Stimulated activated naive CD8-positive, alpha-beta T cell treated with anti-CD3 and anti-CD28 coated beads, Interleukin-15, Interleukin-2, amounts not matched to agents 100 U/mL and 50 U/mL, for 24 hours (primary cell): Measurements from ENCODE around the gene C19orf81.

Source experiments
- ATAC-seq: fragments of 150-1000 bp; cut with Tn5 transposase; one replicate; pipeline ENCODE4 v1.10.0; 2021
- DNase-seq: peaks from one replicate; pipeline ENCODE4 v3.0.0; 2021

The C19orf81 gene

DNA sequence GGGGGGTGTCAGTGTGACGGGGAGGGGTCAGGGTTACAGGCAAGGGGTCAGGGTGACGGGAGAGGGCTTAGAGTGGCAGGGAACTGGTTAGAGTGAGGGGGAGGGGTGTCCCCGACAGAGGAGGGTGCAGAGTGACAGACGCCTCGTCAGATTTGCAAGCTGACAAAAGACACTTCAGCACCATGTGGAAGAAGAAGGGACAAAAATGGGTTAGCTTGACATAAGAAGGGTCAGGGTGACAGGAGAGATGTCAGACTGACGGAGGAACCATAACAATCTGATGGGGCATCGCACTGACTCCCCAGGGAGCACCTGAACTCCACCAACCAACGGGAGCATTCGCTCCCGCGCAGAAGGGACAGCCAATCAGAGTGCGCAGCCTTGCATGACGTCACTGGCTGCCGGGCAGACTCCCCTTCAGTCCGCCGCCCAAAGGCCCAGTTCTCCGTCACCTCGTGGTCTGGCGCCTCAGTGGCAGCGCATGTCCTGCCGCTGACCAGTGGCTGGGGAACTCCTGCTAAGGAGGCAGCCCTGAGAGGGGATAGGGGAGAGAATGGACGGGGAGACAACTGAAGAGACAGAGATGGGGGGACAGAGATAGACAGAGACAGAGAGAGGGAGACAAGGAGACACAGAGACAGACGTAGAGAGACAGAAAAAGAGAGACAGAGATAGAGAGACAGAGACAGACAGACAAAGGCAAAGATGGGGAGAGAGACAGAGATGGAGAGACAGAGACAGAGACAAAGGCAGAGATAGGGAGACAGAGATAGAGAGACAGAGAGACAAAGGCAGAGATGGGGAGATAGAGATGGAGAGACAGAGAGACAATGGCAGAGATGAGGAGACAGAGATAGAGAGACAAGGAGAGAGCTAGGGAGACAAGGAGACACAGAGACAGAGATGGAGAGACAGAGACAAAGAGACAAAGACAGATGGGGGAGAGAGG, 30.2 kb downstream of the C19orf81 start:
- DNase-seq: peak; percentile 83
- peak; percentile 95 for ATAC-seq

DNA sequence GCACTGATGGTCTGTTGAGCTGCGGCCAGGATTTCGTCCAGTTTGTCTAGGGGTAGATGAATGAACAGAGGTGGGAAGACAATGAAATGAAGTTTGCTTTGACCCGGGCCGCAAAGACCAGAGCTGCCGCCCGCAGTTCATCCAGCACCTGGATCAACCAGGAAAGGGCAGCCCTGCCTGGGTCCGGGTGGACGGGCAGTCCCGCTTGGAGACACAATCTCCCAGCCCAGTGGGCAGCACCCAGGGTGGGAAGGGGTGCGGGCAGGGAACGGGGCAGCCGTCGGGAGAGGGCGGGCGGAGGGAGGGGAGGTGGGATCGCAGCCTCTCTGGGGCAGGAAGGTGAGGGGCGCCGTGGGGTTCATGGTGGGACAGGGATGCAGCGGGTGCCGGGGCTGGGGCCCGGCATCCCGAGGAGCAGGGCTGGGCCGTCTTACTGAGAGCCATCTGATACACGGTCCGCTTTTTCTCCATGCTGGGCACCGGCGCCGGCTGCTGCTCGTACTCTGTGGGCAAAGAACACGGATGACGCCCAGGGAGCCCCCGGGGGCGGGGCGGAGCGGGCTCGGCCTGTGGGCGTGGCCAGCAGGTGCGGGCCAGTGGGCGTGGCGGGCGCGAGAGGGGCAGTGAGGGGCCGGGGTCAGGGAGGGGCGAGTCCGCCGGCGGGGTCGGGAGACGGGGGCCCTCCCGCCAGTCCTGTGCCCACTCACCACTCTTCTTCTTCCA, 37.2 kb downstream of the C19orf81 start:
- ATAC-seq: peak; percentile 14
- DNase-seq: no peak

DNA sequence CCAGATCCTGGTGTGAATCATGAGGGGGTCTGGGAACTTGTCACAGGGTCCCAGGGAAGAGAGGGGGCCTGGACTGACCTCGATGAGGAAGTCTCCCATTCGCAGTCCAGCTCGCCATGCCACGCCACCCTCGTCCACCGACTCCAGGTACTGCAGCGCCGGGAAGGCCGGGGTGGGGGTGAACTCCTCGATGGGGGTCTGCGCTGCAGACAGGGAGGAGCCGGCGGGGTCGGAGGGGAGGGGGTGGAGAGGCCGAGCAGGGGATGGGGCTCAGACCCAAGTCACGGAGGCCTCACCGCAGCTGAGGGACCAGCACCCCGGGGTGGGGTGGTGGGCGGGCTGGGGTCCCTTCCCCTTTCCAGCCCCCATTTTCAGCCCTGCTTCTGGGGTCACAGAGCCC, 39.5 kb downstream of the C19orf81 start:
- DNase-seq (no peak), ATAC-seq (no peak)

DNA sequence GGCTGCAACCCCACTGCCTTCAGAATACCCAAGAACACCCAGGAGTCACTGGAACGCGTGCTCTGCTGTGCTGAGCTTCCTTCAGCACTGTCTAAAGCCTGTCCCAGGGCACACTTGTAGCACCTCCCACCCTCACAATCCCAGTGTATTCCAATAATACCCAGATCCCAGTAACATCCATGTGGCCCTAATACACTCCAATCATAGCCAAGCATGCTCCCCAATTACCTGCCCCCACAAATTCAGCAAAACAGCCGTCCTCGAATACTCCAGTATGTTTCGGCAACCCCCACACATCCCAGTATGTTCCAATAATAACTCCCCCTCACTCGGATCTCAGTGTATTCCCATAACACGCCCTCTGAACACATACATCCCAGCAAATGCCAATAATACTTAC, 41.2 kb downstream of the C19orf81 start:
- ATAC-seq: no peak
- no peak for DNase-seq

DNA sequence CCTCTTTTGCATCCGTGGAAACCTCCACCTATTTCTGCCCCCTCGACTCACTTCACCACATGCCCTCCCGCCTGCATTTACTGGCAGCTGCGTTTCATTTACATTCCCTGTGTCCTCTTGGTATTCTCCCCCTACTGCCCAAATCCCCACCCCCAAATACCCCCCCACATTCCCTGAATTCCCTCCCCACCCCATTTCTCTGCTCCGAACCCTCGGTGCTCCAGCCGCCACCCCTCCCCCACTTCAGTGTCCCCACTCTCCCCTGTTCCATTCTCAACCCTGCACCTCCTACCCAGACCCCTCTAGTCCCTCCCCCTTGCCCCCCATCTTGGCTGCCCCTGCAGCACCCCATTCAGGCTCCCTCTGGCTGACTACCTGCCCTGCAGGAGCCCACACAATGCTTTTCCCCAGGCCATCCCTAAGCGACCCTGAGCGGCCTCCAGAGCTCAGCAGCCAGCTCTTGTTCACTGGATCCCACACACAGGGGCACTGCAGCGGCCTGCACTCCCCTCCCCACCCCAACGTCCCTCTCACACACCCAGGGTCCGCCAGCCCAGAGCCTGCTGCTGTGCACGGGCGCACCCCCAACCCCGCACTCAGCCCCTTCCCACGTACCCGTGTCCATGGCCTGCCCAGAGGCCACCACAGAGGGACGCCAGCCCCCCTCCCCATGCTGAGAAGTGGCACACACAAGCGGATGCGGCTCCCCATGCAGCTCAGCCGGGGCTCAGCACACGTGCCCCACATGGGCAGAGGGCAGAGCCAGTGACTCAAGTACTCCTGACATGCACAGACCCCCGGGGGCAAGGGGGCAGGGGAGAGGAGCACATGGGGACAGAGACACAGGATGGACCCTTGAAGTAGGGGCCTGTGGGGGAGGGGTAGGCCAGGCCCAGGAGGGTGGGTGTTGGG, 44.1 kb downstream of the C19orf81 start:
- ATAC-seq (no peak), DNase-seq (no peak)

DNA sequence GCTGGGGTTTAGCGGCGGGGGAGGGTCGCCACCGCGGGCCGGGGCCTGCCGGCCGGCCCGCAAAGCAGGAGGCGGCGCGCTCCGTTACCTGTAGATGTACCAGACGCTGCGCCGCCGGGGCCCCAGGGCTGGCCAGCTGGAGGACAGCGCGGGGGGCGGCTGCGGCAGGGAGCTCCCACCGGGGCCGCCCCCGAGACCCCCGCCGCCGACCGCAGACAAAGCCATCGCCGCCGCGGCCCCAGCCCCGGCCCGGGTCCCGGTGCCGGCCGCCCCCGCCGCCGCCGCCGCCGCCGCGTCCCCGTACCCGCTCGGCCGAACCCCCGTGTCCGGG, 45.5 kb downstream of the C19orf81 start:
- ATAC-seq: no peak
- no peak for DNase-seq

DNA sequence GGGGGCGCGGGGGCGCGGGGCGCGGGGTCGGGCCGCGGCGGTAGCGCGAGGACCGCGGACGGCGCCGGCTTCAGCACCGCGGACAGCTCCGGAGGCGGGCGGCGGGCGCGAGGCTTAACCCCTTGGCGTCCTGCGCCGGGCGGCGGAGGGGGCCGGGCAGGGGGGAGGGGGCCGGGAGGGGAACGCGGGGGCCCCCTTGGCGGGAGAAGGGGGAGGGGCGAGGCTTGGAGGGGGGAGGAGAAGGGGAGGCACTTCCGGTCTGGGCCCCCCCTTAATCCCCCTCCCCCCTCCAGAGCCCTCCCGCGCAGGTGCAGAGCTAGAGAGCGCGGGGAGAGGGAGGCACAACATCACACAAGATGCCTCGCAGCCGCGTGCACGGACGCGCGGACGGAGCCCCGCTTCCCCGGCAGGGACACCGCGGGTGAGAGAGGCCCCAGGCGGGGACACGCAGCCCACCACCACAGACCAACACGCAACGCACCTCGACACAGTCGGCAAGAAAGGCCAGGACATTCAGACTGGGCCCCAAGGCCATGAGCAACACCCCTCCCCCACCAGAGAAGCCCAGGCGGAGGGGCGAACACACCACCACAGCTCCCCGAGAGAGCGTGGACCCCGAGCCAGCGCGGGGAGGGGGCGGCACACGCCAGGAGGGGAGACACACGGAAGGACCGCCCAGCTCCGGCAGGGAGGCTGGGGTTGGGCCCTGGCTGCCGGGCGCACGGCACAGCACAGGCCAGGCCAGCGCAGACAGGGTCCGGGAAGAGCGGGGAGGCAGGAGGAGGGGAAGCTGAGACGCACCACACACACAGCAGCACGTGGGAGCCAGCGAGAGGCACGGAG, 46.2 kb downstream of the C19orf81 start:
- ATAC-seq (no peak), DNase-seq (peak; percentile 49)

DNA sequence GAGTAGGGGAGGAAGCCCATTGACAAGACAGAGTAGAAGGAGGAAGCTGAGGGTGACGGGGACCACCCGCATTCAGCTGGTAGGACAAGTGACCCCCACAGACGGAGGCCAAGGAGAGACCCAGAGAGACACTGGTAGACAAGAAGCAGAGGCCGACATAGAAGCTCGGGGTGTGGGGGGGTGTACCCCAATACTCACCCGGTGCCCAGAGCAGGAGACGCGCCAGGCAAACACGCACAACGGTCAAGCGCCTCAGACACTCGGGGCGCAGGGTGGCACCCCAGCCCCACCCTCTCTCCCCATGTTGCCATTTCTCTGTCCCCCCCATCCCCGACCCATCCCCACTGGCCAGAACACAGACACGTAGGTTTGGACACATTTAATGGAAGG, 46.8 kb downstream of the C19orf81 start:
- peak; percentile 17 for ATAC-seq
- DNase-seq: no peak

DNA sequence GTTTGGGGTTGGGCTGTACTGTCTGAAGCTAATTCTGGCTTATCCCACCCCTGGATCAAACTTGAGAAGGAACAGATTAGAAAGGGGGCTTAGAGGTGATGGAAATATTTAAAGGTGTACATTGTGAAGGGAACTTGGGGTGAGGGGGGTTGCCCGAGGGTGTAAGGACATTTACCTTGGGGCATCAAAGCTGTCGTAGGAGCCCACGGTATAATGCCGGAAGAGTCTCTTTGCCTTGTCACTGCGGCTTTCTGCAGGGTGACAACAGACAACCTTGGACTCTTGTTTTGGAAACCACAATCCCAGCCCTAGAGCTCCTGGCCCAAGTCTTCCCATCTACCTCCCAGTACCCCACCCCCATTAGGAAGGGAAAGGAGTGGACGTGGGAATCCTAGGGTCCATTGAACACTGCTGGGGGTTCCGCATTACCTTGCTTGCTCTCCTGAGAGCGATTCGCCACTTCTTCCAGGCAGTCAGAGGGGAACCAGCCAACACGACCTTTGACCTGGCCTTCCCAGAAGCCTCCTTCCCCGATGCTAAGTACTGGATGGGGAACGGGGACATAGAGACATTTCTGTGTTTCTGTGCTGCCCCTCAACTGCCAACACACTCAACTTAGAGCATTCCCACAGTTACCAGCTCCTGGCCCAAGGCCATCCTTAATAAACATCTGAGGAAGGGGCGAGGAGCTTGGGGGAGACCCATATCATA, 48.3 kb downstream of the C19orf81 start:
- ATAC-seq: no peak
- no peak for DNase-seq

DNA sequence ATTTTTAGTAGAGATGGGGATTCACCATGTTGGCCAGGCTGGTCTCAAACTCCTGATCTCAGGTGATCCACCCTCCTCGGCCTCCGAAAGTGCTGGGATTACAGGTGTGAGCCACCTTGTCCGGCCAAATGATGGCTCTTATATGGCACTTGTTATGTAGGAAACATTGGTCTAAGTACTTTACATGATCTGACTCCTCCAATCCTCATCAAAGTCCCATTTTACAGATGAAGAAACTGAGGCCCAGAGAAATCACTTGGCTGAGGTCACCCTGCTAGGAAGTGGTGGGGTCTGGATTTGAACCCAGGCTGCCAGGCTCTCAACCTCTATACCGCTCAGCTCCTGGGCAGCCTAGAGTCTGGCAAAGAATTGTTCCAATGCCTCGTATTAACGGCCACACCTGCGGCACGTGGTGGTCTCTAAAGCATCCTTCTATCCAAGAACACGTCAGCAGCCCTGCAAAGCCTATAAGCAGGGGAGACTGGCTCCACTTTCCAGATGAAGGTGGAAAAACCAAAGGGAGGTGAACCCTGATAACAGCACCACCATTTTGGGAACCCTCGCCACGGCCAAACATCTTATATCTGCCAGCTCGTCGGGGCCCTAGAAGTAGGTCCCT, 52.2 kb downstream of the C19orf81 start:
- no peak for DNase-seq
- ATAC-seq: no peak

DNA sequence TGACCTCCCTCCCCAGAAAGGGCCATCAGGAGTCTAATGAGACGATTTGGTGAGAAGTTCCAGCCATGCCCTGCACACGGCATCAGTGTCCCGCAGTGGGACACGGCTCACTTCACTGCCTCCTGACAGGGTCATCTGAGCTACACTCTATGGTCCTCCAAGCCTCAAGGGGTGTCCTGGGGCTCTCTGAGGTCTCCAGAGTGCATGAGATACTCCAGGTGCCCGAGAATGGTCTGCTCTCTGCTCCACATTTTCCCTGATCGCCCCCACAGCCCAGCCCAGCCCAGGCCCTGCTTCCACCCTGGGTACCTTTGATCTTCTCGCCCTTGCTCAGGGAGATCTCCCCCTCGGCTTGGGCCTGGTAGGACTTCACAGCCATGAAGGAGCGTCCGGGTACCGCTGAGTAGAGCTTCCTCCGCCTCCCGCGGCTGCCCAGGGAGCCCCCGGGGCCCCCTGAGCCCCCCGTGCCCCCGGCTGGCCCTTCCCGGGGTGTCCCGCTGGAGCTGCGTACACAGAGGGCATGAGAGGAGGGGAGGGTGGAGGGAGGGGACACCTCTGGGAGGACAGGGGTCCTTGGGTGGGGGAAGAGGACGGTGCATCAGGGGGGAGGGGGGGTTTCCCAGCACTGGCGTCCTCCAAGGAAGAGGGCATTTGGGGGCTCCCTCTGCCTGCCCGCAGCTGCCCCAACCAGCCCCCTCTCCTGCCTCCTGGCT, 53.1 kb downstream of the C19orf81 start:
- DNase-seq: no peak
- ATAC-seq: no peak

DNA sequence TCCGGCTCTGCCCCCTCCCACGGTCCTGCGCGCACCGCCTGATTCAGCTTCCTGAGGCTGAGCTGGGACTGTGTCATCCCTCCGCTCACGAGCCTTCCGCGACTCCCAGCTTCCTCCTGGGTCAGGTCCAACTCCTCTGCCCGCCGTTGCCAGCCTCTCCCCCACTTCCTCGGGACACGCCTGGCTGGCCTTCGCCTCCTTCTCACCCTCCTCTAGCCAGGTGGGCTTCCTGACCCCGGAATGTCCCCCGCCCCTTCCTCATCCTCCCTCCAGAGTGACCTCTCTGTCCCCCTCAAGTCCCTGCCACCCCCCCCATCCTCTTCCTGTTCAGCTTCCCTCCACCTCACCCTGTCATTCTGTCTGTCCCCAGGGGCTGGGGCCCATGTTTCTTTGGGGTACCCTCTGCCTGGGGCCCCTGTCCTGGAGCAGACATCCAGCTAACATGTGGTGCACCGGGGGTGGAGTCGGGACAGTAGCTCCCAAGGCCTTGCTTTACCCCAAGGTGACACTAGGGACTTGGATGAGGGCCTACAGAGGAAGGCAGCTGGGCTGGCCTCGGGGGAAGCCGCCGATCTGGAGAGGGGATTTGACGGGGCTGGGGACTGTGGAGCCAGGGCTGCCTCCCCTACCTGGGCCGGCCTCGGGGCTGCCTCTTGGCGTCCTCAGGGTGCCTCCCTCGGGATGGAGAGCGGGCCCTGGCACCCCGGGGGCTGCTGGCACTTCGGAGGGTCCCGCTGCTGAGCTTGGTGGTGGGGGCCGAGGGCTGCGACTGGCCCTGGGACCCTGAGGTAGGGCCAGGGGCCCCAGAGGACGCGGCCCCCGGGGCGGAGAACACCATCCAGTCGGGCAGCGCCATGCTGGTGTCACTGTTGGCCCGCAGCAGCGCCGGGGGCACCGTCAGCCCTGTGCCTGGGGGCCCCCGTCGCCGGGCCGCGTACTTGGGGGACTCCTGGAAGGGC, 53.9 kb downstream of the C19orf81 start:
- DNase-seq (no peak), ATAC-seq (no peak)

DNA sequence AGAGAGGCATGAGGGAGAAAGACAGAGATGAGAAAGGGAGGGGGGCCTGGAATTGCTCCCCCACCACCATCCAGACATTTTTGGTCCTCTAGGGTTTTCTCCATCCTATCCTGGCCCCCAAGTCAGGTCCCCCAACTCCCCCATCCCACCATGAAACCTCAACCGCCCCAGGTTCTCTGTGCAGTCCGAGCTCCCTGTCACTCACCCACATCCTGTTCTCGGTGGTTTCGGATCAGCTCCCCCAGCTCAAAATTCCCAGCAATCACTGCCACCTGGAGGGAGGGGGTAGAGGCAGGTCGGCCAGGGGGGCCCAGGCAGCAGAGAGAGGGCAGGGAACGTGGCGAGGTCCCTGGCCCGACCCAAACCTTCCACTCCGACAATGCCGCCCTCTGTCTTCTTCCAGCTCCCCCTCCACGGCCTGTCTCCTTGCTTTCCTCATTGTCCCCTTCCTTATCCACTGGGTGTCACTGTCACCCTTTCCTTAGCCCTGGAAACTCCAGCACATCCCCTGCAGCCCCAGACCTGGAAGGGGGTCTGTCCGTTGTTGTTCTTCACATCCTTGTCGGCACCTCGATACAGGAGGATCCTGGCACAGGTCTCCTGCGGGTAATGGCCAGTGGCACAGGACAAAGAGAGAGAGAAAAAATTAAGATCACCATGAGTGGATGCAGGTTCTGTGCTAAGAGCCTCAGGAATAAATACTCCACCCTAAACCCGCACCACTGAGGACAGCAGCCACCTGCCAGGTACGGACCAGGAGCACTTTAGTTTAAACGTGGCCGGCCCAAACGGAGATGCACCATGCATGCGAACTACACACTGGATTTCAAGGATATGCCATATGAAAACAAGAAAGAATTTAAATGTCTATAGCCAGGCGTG, 54.9 kb downstream of the C19orf81 start:
- DNase-seq: no peak
- ATAC-seq: no peak

DNA sequence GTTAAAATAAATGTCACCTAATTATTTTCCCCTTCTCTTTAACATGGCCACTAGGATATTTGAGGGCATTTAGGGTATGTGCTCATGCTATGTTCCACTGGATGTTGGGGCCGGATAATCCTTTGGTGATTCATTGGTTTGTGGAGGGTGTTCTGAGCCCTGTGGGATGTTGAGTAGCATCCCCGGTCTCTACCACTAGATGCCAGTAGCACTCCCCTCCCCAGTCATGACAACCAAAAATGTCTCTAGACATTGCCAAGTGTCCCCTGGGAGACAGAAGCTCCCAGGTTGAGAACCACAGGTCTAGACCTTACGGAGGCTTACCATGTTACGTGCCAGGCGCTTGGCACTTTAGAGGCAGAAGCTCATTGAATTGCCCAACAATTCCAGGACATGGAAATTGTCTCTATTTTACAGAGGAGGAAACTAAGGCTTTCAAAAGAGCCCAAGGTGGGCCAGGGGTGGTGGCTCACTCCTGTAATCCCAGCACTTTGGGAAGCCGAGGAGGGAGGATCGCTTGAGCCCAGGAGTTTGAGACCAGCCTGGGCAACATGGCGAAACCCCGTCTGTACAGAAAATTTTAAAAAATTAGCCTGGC, 56.3 kb downstream of the C19orf81 start:
- ATAC-seq (peak; percentile 78), DNase-seq (peak; percentile 55)

DNA sequence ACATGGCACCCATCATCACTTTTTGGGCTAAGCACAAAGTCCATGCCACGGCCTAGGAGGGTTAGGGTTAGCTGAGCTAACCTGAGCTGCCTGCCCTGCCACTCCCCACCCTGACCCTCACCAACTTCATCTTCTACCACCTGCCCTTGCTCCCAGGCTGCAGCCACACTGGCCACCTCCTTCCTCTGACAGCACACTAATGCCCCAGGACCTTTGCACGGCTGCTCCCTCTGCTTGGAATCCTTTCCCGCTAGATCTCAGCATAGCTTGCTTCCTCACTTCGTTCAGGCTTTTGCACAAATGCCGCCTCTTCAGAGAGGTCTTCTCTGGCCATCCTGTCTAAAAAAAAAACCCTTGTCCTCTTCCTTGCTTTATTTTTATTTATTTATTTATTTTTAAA, 57.1 kb downstream of the C19orf81 start:
- DNase-seq (no peak), ATAC-seq (no peak)

DNA sequence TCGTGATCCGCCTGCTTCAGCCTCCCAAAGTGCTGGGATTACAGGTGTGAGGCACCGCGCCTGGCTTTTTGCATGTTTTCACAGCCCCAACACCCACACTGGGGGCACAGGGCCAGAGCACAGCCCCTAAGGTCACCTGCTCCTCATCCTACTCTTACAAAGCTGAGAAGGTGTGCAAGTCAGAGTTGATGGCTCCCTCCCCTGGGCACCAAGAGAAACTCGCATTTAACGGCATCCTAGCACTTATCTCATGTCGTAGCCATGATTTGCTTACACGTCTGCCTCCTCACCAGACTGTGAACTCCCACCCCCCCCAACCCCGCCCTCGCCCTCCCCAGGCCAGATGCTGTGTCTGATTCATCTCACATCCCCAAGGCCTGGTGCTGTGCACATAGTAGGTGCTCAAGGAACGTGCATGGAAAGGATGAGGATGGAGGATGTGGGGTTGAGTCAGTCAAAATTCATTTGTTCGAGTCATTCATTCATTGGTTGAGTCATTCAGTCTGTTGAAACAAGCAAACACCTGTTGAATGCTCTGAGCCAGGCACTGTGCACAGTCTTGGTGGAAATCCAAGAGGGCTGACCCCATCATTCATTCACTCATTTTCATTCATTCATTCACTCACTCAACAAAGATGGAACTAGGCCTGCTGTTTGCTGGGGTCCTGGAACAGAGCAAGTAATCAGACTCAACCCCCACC, 59.1 kb downstream of the C19orf81 start:
- ATAC-seq (no peak), DNase-seq (no peak)
